ENCODE results near the gene ZFP64.
A peak's percentile ranks its signal among the peaks of the same experiment; 100 is the strongest.
"Not testable (repeated sequence)": the region's sequence is repeated elsewhere in the genome, so short reads cannot be mapped to it uniquely, and the experiment has no call there.

The ZFP64 gene

GRCh38 chr20:52204136-52204535 lies 12.6 kb upstream of the ZFP64 start:
- DNase-seq (ENCODE audit: low read depth in 2 of 2) = no peak

- no peak for DNase-seq (ENCODE audit: low read depth in 2 of 2)
Measured at GRCh38 chr20:52201395-52201794, 9.8 kb upstream of the ZFP64 start.

GRCh38 chr20:52200870-52201269 lies 9.3 kb upstream of the ZFP64 start:
- no peak for DNase-seq (ENCODE audit: low read depth in 2 of 2)

- no peak for DNase-seq (ENCODE audit: low read depth in 2 of 2)
Measured at GRCh38 chr20:52196845-52197244, 5.3 kb upstream of the ZFP64 start.

- DNase-seq (ENCODE audit: low read depth in 2 of 2) = no peak
Measured at GRCh38 chr20:52193886-52194545, 2.4 kb upstream of the ZFP64 start.

- no peak for DNase-seq (ENCODE audit: low read depth in 2 of 2)
Measured at GRCh38 chr20:52193133-52193532, 1.6 kb upstream of the ZFP64 start.

- not testable (repeated sequence) for DNase-seq (ENCODE audit: low read depth in 2 of 2)
Measured at GRCh38 chr20:52192719-52193007, 1.1 kb upstream of the ZFP64 start.

GRCh38 chr20:52191916-52192718 lies 538 bp upstream of the ZFP64 start:
- DNase-seq (ENCODE audit: low read depth in 2 of 2) = peak; percentile 14 to 35

- peak; percentile 17 to 19 for DNase-seq (ENCODE audit: low read depth in 2 of 2)
Measured at GRCh38 chr20:52190437-52191131, 995 bp downstream of the ZFP64 start.

- no peak for DNase-seq (ENCODE audit: low read depth in 2 of 2)
Measured at GRCh38 chr20:52181766-52182165, 9.8 kb downstream of the ZFP64 start.

- no peak for DNase-seq (ENCODE audit: low read depth in 2 of 2)
Measured at GRCh38 chr20:52180180-52180840, 11.3 kb downstream of the ZFP64 start.

- DNase-seq (ENCODE audit: low read depth in 2 of 2) = peak in 1 of 2 donors; percentile 17
Measured at GRCh38 chr20:52179331-52180179, 12.0 kb downstream of the ZFP64 start.

- DNase-seq (ENCODE audit: low read depth in 2 of 2) = no peak
Measured at GRCh38 chr20:52178691-52179090, 12.9 kb downstream of the ZFP64 start.

GRCh38 chr20:52175840-52176239 lies 15.7 kb downstream of the ZFP64 start:
- DNase-seq (ENCODE audit: low read depth in 2 of 2) = no peak

GRCh38 chr20:52172392-52173047 lies 19.1 kb downstream of the ZFP64 start:
- no peak for DNase-seq (ENCODE audit: low read depth in 2 of 2)

GRCh38 chr20:52171025-52171424 lies 20.6 kb downstream of the ZFP64 start:
- DNase-seq (ENCODE audit: low read depth in 2 of 2) = no peak

- no peak for DNase-seq (ENCODE audit: low read depth in 2 of 2)
Measured at GRCh38 chr20:52168116-52168515, 23.5 kb downstream of the ZFP64 start.

GRCh38 chr20:52167232-52167840 lies 24.2 kb downstream of the ZFP64 start:
- no peak for DNase-seq (ENCODE audit: low read depth in 2 of 2)

GRCh38 chr20:52166150-52166549 lies 25.4 kb downstream of the ZFP64 start:
- DNase-seq (ENCODE audit: low read depth in 2 of 2) = no peak

GRCh38 chr20:52160621-52161204 lies 30.9 kb downstream of the ZFP64 start:
- no peak for DNase-seq (ENCODE audit: low read depth in 2 of 2)

Measured in stimulated activated CD8-positive, alpha-beta memory T cell treated with anti-CD3 and anti-CD28 coated beads, Interleukin-2, amount 100 ng/mL, for 48 hours (primary cell).